ENCODE data around the gene RPH3AL. TPM values are rescaled to one million over a fixed set of nuclear protein-coding genes. Genes with fewer than 3 reads are reported as not detected.
"Not testable (repeated sequence)": the region's sequence is repeated elsewhere in the genome, so short reads cannot be mapped to it uniquely, and the experiment has no call there.

RPH3AL gene
- total RNA-seq, 1 donor from 2014 or later: 45.6 TPM

DNA sequence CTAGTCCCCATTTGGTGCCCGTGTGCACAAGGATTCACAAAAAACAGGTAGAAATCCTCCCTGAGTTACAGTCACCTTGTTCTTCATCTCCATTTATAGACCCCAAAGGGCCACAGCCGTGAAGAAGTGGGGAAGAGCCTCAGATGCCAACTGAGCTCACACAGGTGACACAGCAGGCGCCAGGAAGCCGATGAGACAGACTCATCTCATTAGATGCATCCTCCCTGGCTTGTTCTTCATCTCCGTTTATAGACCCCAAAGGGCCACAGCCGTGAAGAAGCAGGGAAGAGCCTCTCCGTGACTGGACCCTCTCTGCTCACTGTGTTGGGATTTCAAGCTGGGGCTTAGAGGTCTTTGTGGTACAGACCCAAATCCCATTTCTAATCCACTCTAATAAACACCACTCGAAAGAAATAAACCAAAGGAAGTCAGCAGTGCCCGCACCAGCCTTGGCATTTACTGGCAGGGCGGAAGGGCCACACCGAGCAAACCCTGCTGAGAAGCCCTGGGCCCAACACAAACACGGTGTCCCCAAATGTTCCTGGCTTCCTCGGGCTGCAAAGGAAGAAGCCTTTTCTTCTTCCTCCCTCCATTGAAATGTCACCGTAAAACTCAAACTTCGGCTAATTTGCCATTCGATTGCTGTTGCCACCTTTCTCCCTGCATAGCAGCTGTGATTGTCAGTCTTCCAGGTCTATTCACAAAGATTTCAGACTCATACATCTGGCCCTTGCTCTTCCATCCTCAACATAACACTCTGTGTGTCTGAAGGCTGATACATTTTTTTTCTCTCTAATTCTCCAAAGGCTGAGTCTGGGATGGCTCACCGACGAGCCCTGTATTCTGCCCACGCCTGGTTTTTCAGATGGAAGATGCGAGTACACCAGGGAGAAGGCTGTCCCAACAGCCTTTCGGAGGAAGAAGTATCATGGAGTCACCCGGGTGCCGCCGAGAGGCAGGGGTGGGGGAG, 126.2 kb downstream of the RPH3AL start:
- DNase-seq (ENCODE audit: low spot score): no peak

DNA sequence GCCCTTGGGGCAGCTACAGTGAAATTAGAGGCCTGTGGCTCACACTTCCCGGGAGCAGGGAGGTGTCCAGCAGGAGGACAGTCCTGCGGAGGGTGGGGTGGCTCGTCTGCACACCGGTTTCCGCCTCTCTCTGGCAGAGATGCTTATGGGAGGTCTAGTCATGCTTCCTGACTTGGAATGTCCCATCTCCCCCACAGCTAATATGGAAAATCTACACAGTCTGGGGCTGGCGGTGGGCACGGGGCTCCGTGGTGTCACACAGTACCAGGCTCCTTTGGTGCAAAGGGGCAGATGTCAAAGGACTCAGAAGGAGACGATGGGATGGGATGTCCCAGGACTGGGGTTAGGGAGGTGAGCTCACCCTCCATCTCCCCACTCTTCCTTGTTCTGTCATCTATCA, 127.1 kb downstream of the RPH3AL start:
- DNase-seq (ENCODE audit: low spot score): no peak

- DNase-seq (ENCODE audit: low spot score): not testable (repeated sequence)
Measured at GRCh38 chr17:224576-224975, 128.0 kb downstream of the RPH3AL start.

GRCh38 chr17:223723-224471, 128.7 kb downstream of the RPH3AL start:
- DNase-seq (ENCODE audit: low spot score): no peak

DNA sequence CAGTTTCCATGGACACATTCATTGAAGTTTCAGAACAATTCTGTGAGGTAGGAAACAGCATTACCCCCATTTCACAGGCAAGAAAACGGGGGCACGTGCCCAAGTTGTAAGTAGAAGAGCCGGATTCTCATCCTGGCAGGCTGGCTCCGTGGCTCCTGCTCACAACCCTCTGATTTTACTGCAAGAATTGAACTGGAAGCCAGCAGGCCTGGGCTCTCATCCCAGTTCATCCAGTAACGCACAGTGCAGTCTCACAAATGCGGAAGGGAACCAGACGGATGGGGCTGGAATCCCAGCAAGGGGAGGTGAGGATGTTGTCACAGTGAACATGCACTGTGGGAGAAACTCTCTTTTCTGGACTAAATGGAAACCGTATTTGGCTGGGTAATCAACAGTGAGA, 130.4 kb downstream of the RPH3AL start:
- no peak for DNase-seq (ENCODE audit: low spot score)

DNA sequence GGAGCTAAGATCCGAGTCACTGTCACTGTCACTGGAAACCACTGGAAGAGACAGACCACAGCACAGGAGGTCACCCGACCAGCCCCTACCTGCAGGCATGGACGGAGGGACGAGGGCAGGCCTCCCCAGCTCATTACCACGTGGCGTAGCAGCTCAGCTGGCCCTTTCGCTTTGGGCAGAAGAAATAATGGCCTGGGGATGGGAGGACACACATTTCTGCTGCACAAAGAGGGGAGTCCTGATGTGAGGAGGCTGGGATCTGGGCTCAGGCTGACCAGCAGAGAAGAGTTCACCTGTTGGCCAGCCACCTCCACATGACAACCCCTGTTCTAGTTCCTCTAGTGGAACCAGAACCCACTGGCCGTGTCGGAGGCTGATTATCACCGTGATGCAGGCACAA, 132.9 kb downstream of the RPH3AL start:
- DNase-seq (ENCODE audit: low spot score): no peak

GRCh38 chr17:218432-219110, 134.0 kb downstream of the RPH3AL start:
- DNase-seq (ENCODE audit: low spot score): no peak

DNA sequence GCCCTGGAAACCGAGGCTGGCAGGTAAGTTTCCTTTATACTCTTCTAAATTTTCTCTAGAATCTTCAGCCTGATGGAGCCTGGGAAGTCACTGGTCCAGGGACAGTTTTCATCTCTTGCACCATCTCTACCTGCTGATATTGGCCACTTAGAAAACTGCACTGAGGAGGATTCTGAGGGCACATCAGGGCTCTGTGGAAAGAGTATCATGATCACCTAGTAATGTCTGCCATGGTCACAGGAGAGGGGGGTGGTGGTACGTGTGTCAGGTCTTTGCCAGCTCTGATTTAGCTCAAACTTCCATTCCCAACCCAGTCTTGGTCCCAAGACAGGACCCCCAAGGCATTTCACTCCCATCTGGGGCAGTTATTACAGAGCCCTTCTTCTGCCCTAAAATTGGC, 136.0 kb downstream of the RPH3AL start:
- no peak for DNase-seq (ENCODE audit: low spot score)

DNA sequence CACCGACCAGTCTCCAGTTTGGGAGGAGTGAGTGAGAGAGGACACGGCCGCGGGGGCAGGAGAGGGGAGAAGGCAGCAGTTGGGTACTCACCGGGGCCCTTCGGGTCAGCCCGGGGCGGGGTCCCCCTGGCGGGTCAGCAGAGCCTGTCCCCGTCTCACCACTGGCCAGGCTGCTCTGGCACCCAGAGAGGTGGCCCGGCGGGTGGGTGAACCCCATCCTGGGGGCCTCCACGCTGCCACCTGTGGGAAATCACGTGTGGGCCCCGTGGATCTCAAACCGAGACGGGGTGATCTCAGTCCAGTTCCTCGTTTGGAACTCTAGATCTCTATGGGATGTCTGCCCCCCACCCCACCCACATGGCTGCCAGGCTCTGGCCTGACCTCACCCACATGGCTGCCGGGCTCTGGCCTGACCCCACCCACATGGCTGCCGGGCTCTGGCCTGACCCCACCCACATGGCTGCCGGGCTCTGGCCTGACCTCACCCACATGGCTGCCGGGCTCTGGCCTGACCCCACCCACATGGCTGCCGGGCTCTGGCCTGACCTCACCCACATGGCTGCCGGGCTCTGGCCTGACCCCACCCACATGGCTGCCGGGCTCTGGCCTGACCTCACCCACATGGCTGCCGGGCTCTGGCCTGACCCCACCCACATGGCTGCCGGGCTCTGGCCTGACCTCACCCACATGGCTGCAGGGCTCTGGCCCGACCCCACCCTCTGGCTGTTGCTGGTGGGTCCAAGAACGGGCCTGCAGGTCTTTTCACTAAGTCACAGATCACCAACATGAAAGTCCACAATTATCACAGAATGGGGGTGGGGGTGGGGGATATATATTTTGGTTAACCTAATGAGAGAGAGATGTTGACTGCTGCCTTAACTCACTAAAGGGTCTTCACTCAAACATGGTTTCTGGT, 136.8 kb downstream of the RPH3AL start:
- not testable (repeated sequence) for DNase-seq (ENCODE audit: low spot score)

DNA sequence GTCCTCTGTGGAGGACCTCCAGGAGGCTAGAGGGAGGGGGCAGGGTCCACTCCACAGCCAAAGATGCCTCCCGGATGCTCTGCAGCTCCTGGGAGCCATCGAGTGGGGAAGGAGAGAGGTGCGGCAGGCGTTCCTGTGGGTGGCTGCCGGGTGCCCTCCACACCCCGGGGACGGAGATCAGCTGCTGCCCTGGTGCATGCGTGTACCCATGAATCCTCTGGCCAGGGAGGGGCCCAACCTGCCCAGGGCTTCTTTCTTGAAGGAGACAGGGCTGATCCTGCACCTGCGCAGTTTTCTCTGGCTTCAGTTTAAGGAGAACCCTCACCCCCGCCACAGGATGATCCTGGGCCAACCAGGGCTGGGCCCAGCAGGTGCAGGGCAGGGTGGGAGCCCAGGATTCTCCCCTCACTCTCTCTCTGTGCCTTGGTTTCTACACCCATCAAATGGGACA, 137.7 kb downstream of the RPH3AL start:
- DNase-seq (ENCODE audit: low spot score): no peak

GRCh38 chr17:213286-214105, 139.1 kb downstream of the RPH3AL start:
- no peak for DNase-seq (ENCODE audit: low spot score)

GRCh38 chr17:210402-210801, 142.2 kb downstream of the RPH3AL start:
- DNase-seq (ENCODE audit: low spot score): no peak

DNA sequence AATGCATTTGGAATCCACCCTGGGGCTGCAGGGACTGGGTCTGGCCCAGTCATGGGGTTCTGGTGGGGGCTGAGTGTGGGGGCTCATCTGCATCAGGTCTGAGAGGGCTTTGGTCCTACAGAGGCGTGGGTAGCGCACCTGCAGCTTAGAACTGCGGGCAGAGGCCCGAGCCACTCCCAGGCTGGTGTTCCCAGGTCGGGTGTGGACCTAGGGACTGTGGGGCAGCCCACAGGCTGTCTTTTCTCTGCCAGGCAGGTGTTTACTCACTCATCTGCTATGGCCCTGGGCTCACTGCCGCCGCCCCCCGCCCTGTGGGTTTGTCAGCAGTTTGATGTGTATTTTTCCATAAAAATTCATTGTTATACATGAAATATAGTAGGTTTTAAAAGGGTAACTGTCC, 144.2 kb downstream of the RPH3AL start:
- no peak for DNase-seq (ENCODE audit: low spot score)

DNA sequence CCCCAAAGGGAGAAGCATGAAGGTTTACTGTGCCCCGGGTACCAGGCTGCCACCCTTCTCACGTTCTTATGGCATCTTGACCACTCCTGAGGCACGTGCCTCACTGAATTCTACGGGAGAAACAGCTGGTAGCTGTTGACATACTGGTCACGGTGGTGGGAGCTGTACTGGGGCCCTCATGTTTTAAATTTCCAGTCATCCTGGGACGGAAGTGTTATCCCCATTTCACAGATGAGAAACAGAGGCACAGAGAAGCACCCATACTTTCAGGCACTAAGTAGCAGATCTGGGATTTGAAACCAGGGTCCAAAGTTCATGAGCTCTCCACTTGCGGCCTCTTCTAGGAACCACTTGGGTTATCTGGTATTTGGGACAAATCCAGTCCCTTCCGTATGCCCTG, 144.8 kb downstream of the RPH3AL start:
- no peak for DNase-seq (ENCODE audit: low spot score)

GRCh38 chr17:206941-207560, 145.6 kb downstream of the RPH3AL start:
- DNase-seq (ENCODE audit: low spot score): no peak

DNA sequence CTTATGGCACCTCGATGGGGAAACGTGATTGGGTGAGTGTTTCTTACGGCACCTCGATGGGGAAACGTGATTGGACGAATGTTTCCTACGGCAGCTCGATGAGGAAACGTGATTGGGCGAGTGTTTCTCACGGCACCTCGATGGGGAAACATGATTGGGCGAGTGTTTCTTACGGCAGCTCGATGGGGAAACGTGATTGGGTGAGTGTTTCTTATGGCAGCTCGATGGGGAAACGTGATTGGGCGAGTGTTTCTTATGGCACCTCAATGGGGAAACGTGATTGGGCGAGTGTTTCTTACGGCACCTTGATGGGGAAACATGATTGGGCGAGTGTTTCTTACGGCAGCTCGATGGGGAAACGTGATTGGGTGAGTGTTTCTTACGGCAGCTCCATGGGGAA, 146.1 kb downstream of the RPH3AL start:
- DNase-seq (ENCODE audit: low spot score): not testable (repeated sequence)

DNA sequence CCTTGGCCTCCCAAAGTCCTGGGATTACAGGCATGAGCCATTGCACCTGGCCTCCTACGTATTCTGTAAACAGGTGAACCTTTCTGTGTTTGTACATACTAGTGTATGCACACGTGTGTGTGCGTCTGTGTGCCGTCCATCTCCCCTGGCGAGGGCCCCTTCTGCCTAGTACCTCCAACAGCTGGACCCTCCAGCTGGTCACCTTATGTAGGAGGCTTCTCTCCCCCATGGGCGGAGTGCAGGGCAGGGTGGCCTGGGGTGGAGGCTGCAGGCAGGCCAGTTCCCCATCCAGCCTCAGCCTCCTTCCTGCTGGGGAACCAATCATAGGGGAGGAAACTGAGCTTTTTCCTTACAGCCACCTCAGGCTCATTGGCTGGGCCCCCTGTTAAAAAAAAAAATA, 146.8 kb downstream of the RPH3AL start:
- DNase-seq (ENCODE audit: low spot score): no peak

DNA sequence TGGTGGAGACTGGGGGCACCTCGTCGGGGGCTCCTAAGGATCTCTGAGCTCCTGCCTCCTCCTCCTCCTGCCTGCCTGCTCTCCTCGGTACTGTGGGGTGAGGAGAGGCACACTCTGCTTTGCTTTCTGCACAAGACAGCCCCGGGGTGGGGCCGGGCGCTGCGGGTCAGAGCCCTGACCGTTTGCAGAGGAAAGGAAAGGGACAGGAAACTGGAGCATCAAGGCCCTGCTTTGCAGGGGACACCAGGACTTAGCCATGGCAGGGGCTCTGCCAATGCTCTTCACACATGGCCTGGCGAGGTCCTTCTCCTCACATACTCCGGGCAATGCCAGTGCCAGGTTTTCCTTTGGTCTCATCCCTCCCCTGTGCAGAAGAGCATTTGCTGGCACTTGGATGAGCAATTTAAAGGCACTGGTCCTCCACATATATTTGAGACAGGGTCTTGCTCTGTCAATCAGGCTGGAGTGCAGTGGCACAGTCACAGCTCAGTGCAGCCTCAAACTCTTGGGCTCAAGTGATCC, 147.4 kb downstream of the RPH3AL start:
- DNase-seq (ENCODE audit: low spot score): no peak

GRCh38 chr17:204427-205147, 148.0 kb downstream of the RPH3AL start:
- no peak for DNase-seq (ENCODE audit: low spot score)

Data from ureter (tissue), 1 donor.